ENCODE data around the gene CASQ2.
A peak's percentile ranks its signal among the peaks of the same experiment; 100 is the strongest.

The CASQ2 gene

DNA sequence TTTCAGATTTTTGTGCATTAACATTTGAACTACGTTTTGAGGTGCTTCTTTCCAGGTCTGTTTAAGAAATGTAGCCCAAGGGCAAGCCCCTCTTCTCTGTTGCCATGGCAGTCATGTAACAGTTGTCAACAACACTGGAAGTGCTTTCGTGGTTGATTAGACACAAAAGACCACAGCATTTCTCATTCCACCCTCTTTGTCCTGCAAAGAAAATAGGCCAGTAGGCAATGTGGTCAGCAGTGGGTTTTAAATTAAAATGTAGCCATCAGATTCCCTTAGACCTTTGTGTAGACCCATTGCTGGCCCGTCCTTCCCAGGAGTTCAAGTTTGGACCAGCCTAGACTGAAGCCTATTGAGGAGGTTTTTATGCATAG lies 91.3 kb downstream of the CASQ2 start:
- peak overlapping the region; percentile 46 for H3K27ac ChIP-seq
- CTCF ChIA-PET, result interaction anchor here (1.0 kb wide), 1 partner anchor 29 kb away, joined by 4 read pairs; no protein-coding TSS in a partner anchor
- POLR2A ChIA-PET (ENCODE audit: low non-redundant PET), result no interaction called here
- DNase-seq (ENCODE audit: low spot score), result no peak
- TF ChIP-seq, protein P1, sequence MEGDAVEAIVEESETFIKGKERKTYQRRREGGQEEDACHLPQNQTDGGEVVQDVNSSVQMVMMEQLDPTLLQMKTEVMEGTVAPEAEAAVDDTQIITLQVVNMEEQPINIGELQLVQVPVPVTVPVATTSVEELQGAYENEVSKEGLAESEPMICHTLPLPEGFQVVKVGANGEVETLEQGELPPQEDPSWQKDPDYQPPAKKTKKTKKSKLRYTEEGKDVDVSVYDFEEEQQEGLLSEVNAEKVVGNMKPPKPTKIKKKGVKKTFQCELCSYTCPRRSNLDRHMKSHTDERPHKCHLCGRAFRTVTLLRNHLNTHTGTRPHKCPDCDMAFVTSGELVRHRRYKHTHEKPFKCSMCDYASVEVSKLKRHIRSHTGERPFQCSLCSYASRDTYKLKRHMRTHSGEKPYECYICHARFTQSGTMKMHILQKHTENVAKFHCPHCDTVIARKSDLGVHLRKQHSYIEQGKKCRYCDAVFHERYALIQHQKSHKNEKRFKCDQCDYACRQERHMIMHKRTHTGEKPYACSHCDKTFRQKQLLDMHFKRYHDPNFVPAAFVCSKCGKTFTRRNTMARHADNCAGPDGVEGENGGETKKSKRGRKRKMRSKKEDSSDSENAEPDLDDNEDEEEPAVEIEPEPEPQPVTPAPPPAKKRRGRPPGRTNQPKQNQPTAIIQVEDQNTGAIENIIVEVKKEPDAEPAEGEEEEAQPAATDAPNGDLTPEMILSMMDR (conservative IDR thresholded peaks at IDR 0.05; ENCODE audit: low read depth), result no peak

DNA sequence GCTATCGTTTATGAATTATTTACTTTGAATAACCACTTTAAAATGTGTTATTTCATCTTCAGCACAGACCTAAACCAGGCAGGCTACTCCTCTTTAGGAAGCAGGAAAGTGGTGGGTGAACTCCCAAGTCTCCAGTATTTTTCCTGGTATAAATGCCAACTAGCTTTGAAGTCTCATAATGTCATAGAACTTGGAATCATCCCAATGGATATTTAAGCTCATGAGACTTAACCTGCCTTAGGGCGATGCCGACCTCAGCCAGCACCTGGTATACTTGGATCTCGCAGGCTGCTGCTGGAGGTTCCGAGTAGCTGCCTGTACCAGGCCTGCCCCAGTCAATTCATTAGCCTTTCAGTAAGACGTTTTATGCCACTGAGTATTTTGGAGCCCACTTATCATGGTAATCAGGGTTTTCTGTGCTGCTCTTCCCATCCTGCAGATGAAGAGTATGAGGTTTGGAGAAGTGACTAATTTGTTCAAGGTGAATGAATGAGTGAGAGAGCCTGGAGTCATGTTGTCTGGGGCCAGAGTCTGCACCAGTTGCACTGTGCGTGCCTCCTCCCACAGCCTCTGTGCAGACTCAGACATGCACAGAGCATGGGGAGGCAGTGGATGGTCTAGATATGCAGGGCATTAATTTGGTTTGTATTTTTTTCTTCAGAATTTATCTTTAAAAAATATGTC lies 91.9 kb downstream of the CASQ2 start:
- TF ChIP-seq, protein P1 (conservative IDR thresholded peaks at IDR 0.05; ENCODE audit: low read depth), result no peak
- peak overlapping the region; percentile 46 for H3K27ac ChIP-seq
- DNase-seq (ENCODE audit: low spot score), result no peak
- CTCF ChIA-PET, result interaction anchor here (1.0 kb wide), 1 partner anchor 30 kb away, joined by 4 read pairs; no protein-coding TSS in a partner anchor
- POLR2A ChIA-PET (ENCODE audit: low non-redundant PET), result no interaction called here

DNA sequence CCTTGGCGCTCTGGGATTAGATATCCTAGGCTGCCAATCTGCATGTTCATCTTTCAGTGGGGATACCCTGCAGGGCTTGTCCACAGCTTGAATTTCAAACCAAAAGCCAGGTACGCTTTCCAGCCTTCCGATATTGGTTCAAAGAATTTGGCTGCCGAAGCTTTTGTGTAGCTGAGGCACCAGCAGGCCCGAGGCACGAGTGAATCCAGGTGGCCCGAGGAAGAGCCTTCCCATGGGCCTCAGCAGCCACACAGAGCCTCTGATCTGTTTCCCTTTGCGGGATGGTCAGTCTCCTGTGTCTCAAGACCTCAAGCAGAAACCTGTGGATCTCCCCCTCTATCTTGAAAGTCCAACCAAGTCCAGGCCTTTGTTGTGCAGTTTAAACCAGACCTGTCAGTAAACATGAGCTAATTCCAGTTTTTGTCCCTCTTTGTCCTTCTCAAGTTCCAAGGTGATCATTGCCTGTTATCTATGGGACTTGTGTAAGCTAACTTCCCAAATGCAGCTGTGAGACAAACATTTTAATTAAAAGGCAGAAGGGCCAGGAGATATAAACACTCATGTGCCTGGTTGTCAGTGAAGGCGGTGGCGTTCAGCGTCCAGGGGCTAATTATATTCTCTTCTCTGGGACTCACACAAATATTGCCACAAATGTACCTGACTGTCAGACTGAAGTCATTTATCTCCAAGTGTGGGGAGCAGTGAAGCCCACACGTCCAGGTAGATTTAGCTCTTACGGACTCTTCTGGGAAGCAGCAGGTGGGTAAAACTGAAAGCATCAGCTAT lies 96.1 kb downstream of the CASQ2 start:
- peak overlapping the region; percentile 88 for H3K27ac ChIP-seq
- no peak for DNase-seq (ENCODE audit: low spot score)
- CTCF ChIA-PET, result no interaction called here
- TF ChIP-seq, protein P1 (conservative IDR thresholded peaks at IDR 0.05; ENCODE audit: low read depth), result no peak
- POLR2A ChIA-PET (ENCODE audit: low non-redundant PET), result no interaction called here

DNA sequence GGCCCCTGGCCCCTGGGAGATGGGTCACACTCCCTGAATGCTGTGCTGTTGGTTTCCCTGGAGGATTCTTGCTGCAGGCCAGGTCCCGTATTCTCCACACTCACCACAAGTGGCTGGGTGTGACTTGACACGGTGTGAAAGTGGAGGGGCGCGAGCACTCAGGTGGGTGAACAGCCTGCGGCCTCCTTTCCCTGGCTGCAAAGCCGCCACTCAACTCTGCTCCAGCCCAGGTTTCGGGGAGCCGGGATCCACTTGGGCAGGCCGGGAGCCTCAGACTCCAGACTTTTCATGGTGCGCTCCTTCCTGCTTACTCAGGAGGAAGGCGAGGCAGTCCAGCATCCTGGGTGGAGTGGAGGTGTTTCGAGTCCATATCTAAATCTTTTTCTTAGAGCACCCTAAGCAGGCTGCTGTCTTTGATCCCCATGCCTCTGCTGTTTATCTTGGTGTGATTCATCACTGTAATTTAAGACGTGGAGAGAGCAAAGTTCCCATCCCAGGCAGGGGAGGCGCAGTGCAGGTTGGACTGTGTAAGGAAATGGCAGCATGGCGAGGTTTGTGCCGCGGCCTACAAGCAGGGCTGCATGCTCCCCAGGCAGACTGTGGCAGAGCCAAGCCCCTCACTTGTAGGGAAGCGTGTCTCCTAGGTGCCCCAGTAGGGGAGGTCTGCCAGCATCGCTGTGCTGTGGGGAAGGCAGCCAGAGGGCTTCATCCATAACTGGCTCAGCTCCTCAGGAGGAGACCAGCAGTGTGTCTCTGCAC lies 97.2 kb downstream of the CASQ2 start:
- ChIA-PET CTCF (interaction anchor here (0.6 kb wide), 1 partner anchor 17 kb away, joined by 6 read pairs; no protein-coding TSS in a partner anchor), POLR2A (ENCODE audit: low non-redundant PET) (no interaction called here)
- DNase-seq (ENCODE audit: low spot score), result peak; percentile 71
- peak overlapping the region; percentile 88 for H3K27ac ChIP-seq
- TF ChIP-seq, protein P1 (conservative IDR thresholded peaks at IDR 0.05; ENCODE audit: low read depth), result no peak

DNA sequence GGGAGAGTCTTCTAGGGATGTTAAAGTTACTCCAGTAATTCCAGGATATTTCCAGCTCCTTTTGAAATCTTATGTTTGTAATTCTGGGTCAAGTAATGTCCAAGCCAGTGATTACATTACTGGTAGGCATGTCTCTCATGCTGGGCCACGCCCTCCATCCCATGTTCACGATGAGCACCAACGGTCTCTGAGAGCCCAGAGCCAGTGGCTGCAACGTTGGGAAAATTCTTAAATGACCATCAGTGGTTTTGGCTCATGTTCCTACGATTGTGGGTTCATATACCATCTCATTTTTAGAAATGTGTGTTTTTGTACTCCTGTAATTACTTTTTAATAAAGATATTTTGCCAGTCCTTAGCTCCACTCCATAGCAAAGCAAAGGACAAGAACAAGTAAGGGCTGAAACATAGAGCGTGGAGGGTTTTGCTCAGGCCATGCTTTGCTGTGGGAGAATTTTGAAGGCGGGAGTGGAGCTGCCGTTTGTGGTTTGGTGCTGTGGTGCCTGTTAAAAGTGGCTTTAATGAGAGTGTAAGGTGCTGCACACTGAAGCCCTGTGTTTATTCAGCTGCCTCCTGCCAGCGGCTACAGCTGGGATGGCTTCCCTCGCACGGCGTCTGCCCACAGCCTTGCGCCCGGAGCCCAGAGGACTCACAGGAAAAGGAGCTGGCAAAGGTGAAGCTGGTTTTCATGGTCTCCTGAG lies 97.9 kb downstream of the CASQ2 start:
- TF ChIP-seq, protein P1 (conservative IDR thresholded peaks at IDR 0.05; ENCODE audit: low read depth), result no peak
- DNase-seq (ENCODE audit: low spot score), result no peak
- H3K27ac ChIP-seq, result peak overlapping the region; percentile 88
- CTCF ChIA-PET, result interaction anchor here (1.4 kb wide), 1 partner anchor 36 kb away, joined by 6 read pairs; no protein-coding TSS in a partner anchor
- POLR2A ChIA-PET (ENCODE audit: low non-redundant PET), result no interaction called here
